Endodermal cell (in vitro differentiated cells): ENCODE measurements around the gene DDRGK1. TPM values are rescaled to one million over a fixed set of nuclear protein-coding genes. Genes with fewer than 3 reads are reported as not detected.
A peak's percentile ranks its signal among the peaks of the same experiment; 100 is the strongest.

Source experiments
- DNase-seq: peaks from one replicate; pipeline ENCODE4 v3.0.0-alpha.2; 2017
- H3K27ac ChIP-seq: 2 replicates; pipeline ENCODE4 v1.5.1; 2013; ENCODE audit warnings: mild to moderate bottlenecking, low read depth, low read length, moderate library complexity
- H3K27me3 ChIP-seq: 2 replicates; pipeline ENCODE4 v1.6.1; 2013; ENCODE audit warnings: mild to moderate bottlenecking, low read length, moderate library complexity; ENCODE audit not compliant: insufficient read depth, control insufficient read depth, poor library complexity, severe bottlenecking
- H3K36me3 ChIP-seq: 2 replicates; pipeline ENCODE4 v1.7.0; 2013; ENCODE audit warnings: mild to moderate bottlenecking, low read length, moderate library complexity; ENCODE audit not compliant: control insufficient read depth, insufficient read depth
- H3K4me1 ChIP-seq: one replicate; pipeline ENCODE4 v1.7.0; 2013; ENCODE audit warnings: low read length; ENCODE audit not compliant: control insufficient read depth, insufficient read depth
- H3K4me3 ChIP-seq: 2 replicates; pipeline ENCODE4 v1.5.1; 2013; ENCODE audit warnings: mild to moderate bottlenecking, low read length, moderate library complexity
- H3K9ac ChIP-seq: 2 replicates; pipeline ENCODE4 v1.6.1; 2013; ENCODE audit warnings: mild to moderate bottlenecking, low read length, moderate library complexity; ENCODE audit not compliant: poor library complexity, severe bottlenecking; ENCODE audit errors: extremely low read depth
- H3K9me3 ChIP-seq: 2 replicates; pipeline ENCODE4 v1.6.1; 2013; ENCODE audit warnings: mild to moderate bottlenecking, low read length, moderate library complexity; ENCODE audit not compliant: control insufficient read depth
- H3K27ac Mint-ChIP-seq: 2 replicates; pipeline ENCODE4 v1.8.0; 2020; ENCODE audit warnings: mixed read lengths
- H3K27me3 Mint-ChIP-seq: 2 replicates; pipeline ENCODE4 v1.8.0; 2021; ENCODE audit warnings: mild to moderate bottlenecking, mixed read lengths; ENCODE audit not compliant: insufficient read depth
- H3K36me3 Mint-ChIP-seq: 2 replicates; pipeline ENCODE4 v1.8.0; 2020; ENCODE audit warnings: low read depth, mixed read lengths
- H3K4me1 Mint-ChIP-seq: 2 replicates; pipeline ENCODE4 v1.8.0; 2020; ENCODE audit warnings: mixed read lengths
- H3K4me3 Mint-ChIP-seq: 2 replicates; pipeline ENCODE4 v1.8.0; 2020; ENCODE audit warnings: mild to moderate bottlenecking, moderate library complexity, mixed read lengths
- H3K9me3 Mint-ChIP-seq: 2 replicates; pipeline ENCODE4 v1.8.0; 2020; ENCODE audit warnings: mild to moderate bottlenecking, mixed read lengths
- CTCF ChIP-seq: fragments of 200-600 bp; sonication (generic); conservative IDR thresholded peaks from 2 replicates; pipeline ENCODE4 v1.5.0; 2021; ENCODE audit warnings: antibody characterized with exemption, mild to moderate bottlenecking
- WGBS, 2 experiments: methylation state at CpG; one replicate each; pipeline versions ENCODE4 v1.1.5 to v1.1.7; 2013; ENCODE audit warnings: missing lambda C conversion rate in 2 of 2, mixed read lengths in 1 of 2; ENCODE audit not compliant: insufficient coverage in 1 of 2, insufficient read length in 1 of 2; 5-methylcytosine and 5-hydroxymethylcytosine counted together
- total RNA-seq, 2 donors: library from RNA; stranded (reverse); fragmentation: NEBNext Ultra II Directional in 1 of 2; extraction: Animal tissue kit (Norgen Biotek cat#: 25700) in 1 of 2; gene quantifications; 2 replicates in 1 of 2; 3 replicates in 1 of 2; pipeline ENCODE4 v1.2.1, GENCODE V29; 2021

DDRGK1 gene
- total RNA-seq, 2 donors from 2014 or later, result 55.0 to 59.3 TPM

GRCh38 chr20:3240776-3241363, 36.4 kb upstream of the DDRGK1 start:
- Mint-ChIP-seq H3K9me3 (no peaks in the 10 kb centered on the region), H3K27ac (no peak overlapping the region), H3K36me3 (no peaks in the 10 kb centered on the region), H3K4me3 (peak overlapping the region; percentile 70), H3K27me3 (peaks cover 79% of the 10 kb centered on the region), H3K4me1 (no peaks in the 10 kb centered on the region)
- no peak for TF ChIP-seq CTCF
- WGBS, 2 experiments, result 90 to 92% methylated on average over 14 to 15 of the region's 15 CpGs
- Histone ChIP-seq H3K4me1 (no peaks in the 10 kb centered on the region), H3K4me3 (peak overlapping the region; percentile 68), H3K36me3 (no peaks in the 10 kb centered on the region), H3K9ac (no peak overlapping the region), H3K27me3 (peaks cover 57% of the 10 kb centered on the region), H3K27ac (no peak overlapping the region), H3K9me3 (no peaks in the 10 kb centered on the region)
- DNase-seq, result no peak

DNA sequence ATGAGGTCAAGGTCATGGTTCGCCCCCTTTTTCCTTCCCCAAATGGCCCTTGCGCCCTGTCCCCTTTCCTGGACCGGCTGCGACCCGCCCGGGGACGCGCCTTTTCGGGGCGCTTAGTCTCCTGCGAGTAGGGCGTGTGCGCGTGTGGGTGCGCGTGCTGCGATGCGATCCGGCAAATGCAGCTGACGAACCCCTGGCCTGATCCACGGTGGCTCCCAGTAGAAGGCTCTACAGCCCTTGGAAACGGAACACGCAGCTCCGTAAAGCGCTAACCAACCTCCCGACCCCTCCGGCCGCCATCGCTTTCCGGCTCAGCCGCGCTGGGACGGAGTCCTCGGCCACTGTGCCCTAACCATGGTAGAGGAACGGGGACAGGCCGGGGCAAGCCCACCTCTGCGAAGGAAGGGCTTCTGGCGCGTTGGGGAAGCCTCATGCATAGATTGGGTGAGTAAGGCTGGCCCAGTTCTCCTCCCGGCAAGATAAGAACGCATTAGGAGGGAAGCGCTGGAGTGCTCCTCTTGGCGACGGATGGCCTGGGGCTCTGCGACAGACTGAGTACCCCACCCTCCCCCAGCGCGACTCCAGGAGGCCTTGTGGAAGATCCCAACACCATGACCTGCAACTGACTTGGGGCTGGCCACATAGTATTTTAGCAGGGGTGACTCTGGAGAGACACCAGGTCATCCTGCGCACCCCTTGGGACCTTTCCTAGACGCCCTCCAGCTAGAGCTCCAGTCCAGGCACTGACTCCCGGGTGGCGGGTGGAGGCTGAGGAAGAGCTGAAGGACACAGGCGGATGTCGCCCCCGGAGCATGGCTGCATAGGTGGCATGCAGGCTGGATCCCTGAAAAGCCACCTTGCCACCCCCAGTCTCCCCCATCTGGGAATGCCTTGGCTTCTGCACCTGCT, 35.6 kb upstream of the DDRGK1 start:
- TF ChIP-seq CTCF, result no peak
- Histone ChIP-seq H3K27ac (no peak overlapping the region), H3K9me3 (no peaks in the 10 kb centered on the region), H3K4me1 (no peaks in the 10 kb centered on the region), H3K27me3 (peaks cover 63% of the 10 kb centered on the region), H3K9ac (no peak overlapping the region), H3K36me3 (no peaks in the 10 kb centered on the region), H3K4me3 (peak overlapping the region; percentile 68)
- DNase-seq, result peak; percentile 77
- no peaks in the 10 kb centered on the region for H3K4me1 Mint-ChIP-seq
- H3K27me3 Mint-ChIP-seq, result peaks cover 80% of the 10 kb centered on the region
- H3K27ac Mint-ChIP-seq, result no peak overlapping the region
- WGBS, 2 experiments, result 18 to 37% methylated on average over 27 to 54 of the region's 54 CpGs
- H3K36me3 Mint-ChIP-seq, result no peaks in the 10 kb centered on the region
- H3K4me3 Mint-ChIP-seq, result peak overlapping the region; percentile 70
- no peaks in the 10 kb centered on the region for H3K9me3 Mint-ChIP-seq

GRCh38 chr20:3239026-3239866, 34.8 kb upstream of the DDRGK1 start, which contains the start of gene SLC4A11:
SLC4A11 (minus strand) TSS chr20:3239190; CDS start chr20:3239137, 53 bp downstream.
- H3K4me1 Mint-ChIP-seq, result no peaks in the 10 kb centered on the region
- Histone ChIP-seq H3K4me1 (no peaks in the 10 kb centered on the region), H3K27ac (no peak within 1 kb of the TSS), H3K4me3 (peak within 1 kb of the TSS; percentile 68), H3K9me3 (no peaks in the 10 kb centered on the region), H3K9ac (no peak within 1 kb of the TSS), H3K36me3 (no peaks in the 10 kb centered on the region), H3K27me3 (peaks cover 63% of the 10 kb centered on the region)
- peaks cover 71% of the 10 kb centered on the region for H3K27me3 Mint-ChIP-seq
- WGBS, 2 experiments, result 0% methylated on average over 51 to 107 of the region's 107 CpGs
- DNase-seq, result peak; percentile 90
- TF ChIP-seq CTCF, result no peak
- H3K27ac Mint-ChIP-seq, result no peak within 1 kb of the TSS
- H3K4me3 Mint-ChIP-seq, result peak within 1 kb of the TSS; percentile 70
- H3K36me3 Mint-ChIP-seq, result no peaks in the 10 kb centered on the region
- no peaks in the 10 kb centered on the region for H3K9me3 Mint-ChIP-seq
